ENCODE measurements around the gene ERC2. TPM values are rescaled to one million over a fixed set of nuclear protein-coding genes. Genes with fewer than 3 reads are reported as not detected.

Gene ERC2
- total RNA-seq, 2 experiments from 2014 or later, result not detected

GRCh38 chr3:55482496-55483195, 985.6 kb downstream of the ERC2 start:
- TF ChIP-seq CTCF (conservative IDR thresholded peaks at IDR 0.05; ENCODE audit: low read length) (no peak), EZH2phosphoT487 (IDR thresholded peaks at IDR 0.05; ENCODE audit: borderline replicate concordance, low read depth, low read length) (no peak)
- POLR2A ChIA-PET, result no interaction called here
- intact Hi-C loops (cut with micrococcal nuclease; ENCODE audit: unreplicated experiment), result loop anchor here (10.0 kb wide), 3 partner anchors 62 to 628 kb away; no protein-coding TSS in a partner anchor
- Histone ChIP-seq H2AFZ (ENCODE audit: low read length) (no peak overlapping the region), H3K36me3 (ENCODE audit: insufficient read depth, low read length) (peaks cover 15% of the 10 kb centered on the region; the same call in 1 of the 2 replicates), H3K9me3 (ENCODE audit: low read length) (no peaks in the 10 kb centered on the region), H3K4me1 (ENCODE audit: insufficient read depth, low read length, poor library complexity, severe bottlenecking) (peaks cover 6% of the 10 kb centered on the region), H4K20me1 (ENCODE audit: insufficient read depth, low read length) (no peaks in the 10 kb centered on the region), H3K4me3 (ENCODE audit: low read depth, low read length, poor library complexity, severe bottlenecking) (no peak overlapping the region), H3K27ac (ENCODE audit: low read depth, low read length, poor library complexity, severe bottlenecking) (no peak overlapping the region), H3K4me2 (ENCODE audit: low read length) (peak overlapping the region; percentile 9; the same call in 1 of the 2 replicates), H3K9me2 (ENCODE audit: insufficient read depth, low read length) (no peaks in the 10 kb centered on the region), H3K79me2 (ENCODE audit: insufficient read depth, low read depth, low read length) (no peaks in the 10 kb centered on the region)
- no peak for DNase-seq (ENCODE audit: low spot score)
- CTCF ChIA-PET (ENCODE audit: unreplicated experiment), result no interaction called here
- no TSS peak for BruUV-seq (replicated peaks)

DNA sequence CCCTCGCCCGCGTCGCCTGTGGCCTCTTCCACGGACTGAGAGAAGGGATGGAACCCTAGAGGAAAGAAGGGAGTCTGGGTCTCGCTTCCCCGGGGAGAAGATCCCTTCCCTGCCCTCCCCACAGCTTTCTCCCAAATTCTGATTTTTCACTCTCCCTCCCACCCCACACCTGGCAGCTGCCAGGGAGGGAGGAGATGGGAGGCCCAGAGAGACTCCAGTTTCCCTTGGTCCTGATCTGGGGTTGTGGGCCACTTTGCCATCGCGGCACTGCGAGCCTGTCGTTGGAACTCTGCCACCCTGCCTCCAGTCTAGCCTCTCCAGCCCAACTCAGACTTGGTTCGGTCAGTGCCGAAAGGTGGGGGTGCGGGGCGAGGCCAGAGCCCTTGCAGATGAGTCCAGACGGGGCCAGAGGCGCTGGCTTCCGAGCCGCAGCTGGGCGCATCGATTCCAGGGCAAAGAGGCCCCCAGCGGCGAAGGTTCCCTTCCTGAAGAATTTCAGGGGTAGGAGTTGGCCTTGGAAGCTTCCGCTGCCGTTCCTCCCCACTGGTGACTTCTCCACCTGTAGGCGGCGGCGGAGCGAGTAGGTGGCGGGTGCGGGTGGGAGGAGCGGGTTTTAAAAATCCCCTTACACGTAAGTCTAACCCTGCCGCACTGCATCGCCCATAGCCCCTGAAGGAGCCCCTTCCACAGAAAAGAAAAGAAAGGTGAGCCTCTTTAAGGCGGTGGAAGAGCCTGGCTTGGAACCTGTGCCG, 986.3 kb downstream of the ERC2 start:
- Histone ChIP-seq H3K9me2 (ENCODE audit: insufficient read depth, low read length) (no peaks in the 10 kb centered on the region), H3K4me3 (ENCODE audit: low read depth, low read length, poor library complexity, severe bottlenecking) (no peak overlapping the region), H3K9me3 (ENCODE audit: low read length) (no peaks in the 10 kb centered on the region), H3K4me2 (ENCODE audit: low read length) (peak overlapping the region; percentile 9; the same call in 1 of the 2 replicates), H4K20me1 (ENCODE audit: insufficient read depth, low read length) (no peaks in the 10 kb centered on the region), H2AFZ (ENCODE audit: low read length) (no peak overlapping the region), H3K4me1 (ENCODE audit: insufficient read depth, low read length, poor library complexity, severe bottlenecking) (peaks cover 6% of the 10 kb centered on the region), H3K79me2 (ENCODE audit: insufficient read depth, low read depth, low read length) (no peaks in the 10 kb centered on the region), H3K36me3 (ENCODE audit: insufficient read depth, low read length) (peaks cover 15% of the 10 kb centered on the region; the same call in 1 of the 2 replicates), H3K27ac (ENCODE audit: low read depth, low read length, poor library complexity, severe bottlenecking) (no peak overlapping the region)
- ChIA-PET CTCF (ENCODE audit: unreplicated experiment) (no interaction called here), POLR2A (no interaction called here)
- TF ChIP-seq CTCF (conservative IDR thresholded peaks at IDR 0.05; ENCODE audit: low read length) (no peak), EZH2phosphoT487 (IDR thresholded peaks at IDR 0.05; ENCODE audit: borderline replicate concordance, low read depth, low read length) (no peak)
- no TSS peak for BruUV-seq (replicated peaks)
- intact Hi-C loops (cut with micrococcal nuclease; ENCODE audit: unreplicated experiment), result loop anchor here (10.0 kb wide), 3 partner anchors 63 to 627 kb away; no protein-coding TSS in a partner anchor
- DNase-seq (ENCODE audit: low spot score), result no peak

Measured in OCI-LY7 (cell line).